Heart left ventricle (tissue), 16 donors: Measurements from ENCODE around the gene VGLL3. TPM values are rescaled to one million over a fixed set of nuclear protein-coding genes. Genes with fewer than 3 reads are reported as not detected.

Experiments used
- ATAC-seq, 4 donors: fragments of 200-7000 bp; cut with Tn5 transposase; one replicate each; pipeline ENCODE4 v1.9.1; 2020 to 2022; ENCODE audit warnings: moderate library complexity in 4 of 4, mild to moderate bottlenecking in 3 of 4, moderate number of reproducible peaks in 1 of 4
- DNase-seq, 5 donors: peaks; one replicate each; pipeline ENCODE4 v3.0.0-alpha.2; 2020
- H3K27ac ChIP-seq, 12 donors: fragments of 200-600 bp; sonication (generic) in 4 of 12; one replicate each; pipeline versions ENCODE4 v1.5.0 to v1.8.0; 2016 to 2022; ENCODE audit warnings: mild to moderate bottlenecking in 2 of 12
- H3K27me3 ChIP-seq, 9 donors: fragments of 200-600 bp; sonication (generic) in 2 of 9; one replicate each; pipeline versions ENCODE4 v1.5.1 to v1.8.0; 2016 to 2022; ENCODE audit warnings: mild to moderate bottlenecking in 3 of 9
- H3K36me3 ChIP-seq, 9 donors: fragments of 200-600 bp; sonication (generic) in 2 of 9; one replicate each; pipeline versions ENCODE4 v1.5.0 to v1.8.0; 2018 to 2022; ENCODE audit warnings: mild to moderate bottlenecking in 2 of 9
- H3K4me1 ChIP-seq, 12 donors: fragments of 200-600 bp; sonication (generic) in 4 of 12; one replicate each; pipeline versions ENCODE4 v1.5.0 to v1.8.0; 2016 to 2022; ENCODE audit warnings: mild to moderate bottlenecking in 3 of 12
- H3K4me3 ChIP-seq, 12 donors: fragments of 200-600 bp; sonication (generic) in 4 of 12; one replicate each; pipeline versions ENCODE4 v1.5.0 to v1.8.0; 2017 to 2022; ENCODE audit warnings: mild to moderate bottlenecking in 9 of 12, moderate library complexity in 4 of 12
- H3K9me3 ChIP-seq, 12 donors: fragments of 200-600 bp; sonication (generic) in 4 of 12; one replicate each; pipeline versions ENCODE4 v1.5.0 to v1.8.0; 2016 to 2022; ENCODE audit warnings: mild to moderate bottlenecking in 1 of 12
- POLR2A ChIP-seq, 2 donors: fragments of 450-650 bp; IDR thresholded peaks; one replicate each; pipeline ENCODE4 v1.6.1; 2017; ENCODE audit warnings: antibody characterized with exemption in 2 of 2, mild to moderate bottlenecking in 2 of 2, moderate library complexity in 2 of 2
- WGBS, 4 donors: extraction: QIAGEN DNeasy Blood & Tissue Kit in 2 of 4; methylation state at CpG; one replicate each; pipeline versions ENCODE4 v1.1.5 to v1.1.7; 2013 to 2018; 5-methylcytosine and 5-hydroxymethylcytosine counted together
- intact Hi-C, 10 donors: fragments of 100-400 bp; cut with DNase I; formaldehyde crosslinking; loops; one replicate each; pipeline versions ENCODE4 v1.11.1 to v1.14.2; 2022
- polyA plus RNA-seq, 2 donors: library from polyadenylated mRNA; stranded (reverse); fragments of 200-250 nt; gene quantifications; one replicate each; pipeline ENCODE4 v1.2.3, GENCODE V29; 2013
- total RNA-seq, 9 donors: library from RNA; depleted of rRNA in 2 of 9; stranded (reverse); fragments of >200 nt in 2 of 9; fragmentation: NEBNext Ultra II Directional in 3 of 9; extraction: Animal tissue kit (Norgen Biotek cat#: 25700) in 3 of 9; gene quantifications; one replicate each; pipeline versions ENCODE4 v1.1.0 to v1.2.4, GENCODE V29; 2016 to 2023
- TF ChIP-seq, protein P1 (sequence below), 12 donors: fragments of 200-600 bp; sonication (generic) in 4 of 12; IDR thresholded peaks; one replicate each; pipeline versions ENCODE4 v1.5.0 to v1.8.0; 2018 to 2022; ENCODE audit warnings: antibody characterized with exemption in 12 of 12, mild to moderate bottlenecking in 5 of 12
- donor health status: ischemic (EF 13 %, LVEDD 7.1; RV severe dilation, severe dysfunction).
- donor health status: healthy with polysubstance abuse.
- donor health status: DM: no; HTN: yes; CAD: no.
- donor health status: DM: no; HTN: no; CAD: no.
- donor health status: ischemic (EF 25% LVEDD 6.9; RV normal size, moderate dysfunction).
- donor health status: ischemic (EF 25% LVEDD 5.7; RV mildly dilated, moderate dysfunction).
- donor health status: healthy.
- donor health status: DM: yes; HTN: yes; CAD: no.
- donor health status: ischemic (EF 35%, LVEDD 5.7; RV mildly dilated, moderate dysfunction).
- donor health status: nonischemic (EF 11% LVEDD 7.7; RV severe dilation, severe dysfunction).
- donor health status: DM: yes; HTN: yes; CAD: no.
- donor health status: PGD.
- donor health status: ischemic (EF 29% LVEDD 5.4; RV normal size, mild dysfunction).
- donor health status: nonischemic (EF 23%, LVEDD 6.1; RV moderate dilation, normal function).

VGLL3 gene
- total and polyA plus RNA-seq, 11 donors, result 0.65 to 25.4 (median 6.3) TPM

DNA sequence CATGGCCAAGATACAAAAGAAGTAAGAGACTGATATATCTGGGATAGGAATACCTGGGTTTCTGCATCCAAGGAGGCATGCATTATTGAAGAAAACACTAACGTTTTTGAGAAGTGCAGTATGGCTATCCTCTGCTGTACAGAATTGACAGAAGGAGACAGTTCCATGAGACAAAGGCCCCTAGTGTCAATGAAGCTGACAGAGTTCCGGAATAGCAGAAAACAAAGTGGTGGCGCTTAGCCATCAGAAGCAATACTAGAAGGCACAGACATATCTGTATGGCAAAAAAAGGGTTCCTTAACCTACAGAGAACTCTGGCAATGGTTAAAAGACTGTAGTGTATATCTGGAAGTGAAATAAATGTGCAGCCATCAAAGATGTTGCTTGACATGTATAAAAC, 77.8 kb downstream of the VGLL3 start:
- no peaks in the 10 kb centered on the region for H3K36me3 ChIP-seq
- ATAC-seq, result no peak
- 73 to 80% (median 76%) methylated on average over 3 of the region's 3 CpGs for WGBS, 4 donors

DNA sequence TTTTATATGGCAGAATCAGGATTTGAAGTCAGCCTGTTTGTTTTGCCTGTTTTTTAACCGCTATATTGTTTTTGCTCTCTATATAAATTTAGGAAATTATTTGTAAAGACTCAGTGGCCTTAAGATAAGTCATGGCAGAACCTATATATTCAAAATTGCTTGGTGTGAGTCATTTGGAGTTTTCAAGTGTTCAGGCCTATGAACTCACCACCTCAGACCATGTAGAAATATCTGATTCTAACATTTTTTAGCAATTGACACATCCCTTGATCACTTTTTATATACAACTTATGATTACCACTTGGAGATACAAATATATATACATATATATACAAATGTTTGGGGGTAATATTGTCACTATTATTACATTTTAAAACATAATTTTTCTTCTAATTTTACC, 95.7 kb downstream of the VGLL3 start:
- H3K4me3 ChIP-seq, result no peak overlapping the region
- H3K36me3 ChIP-seq, result no peaks in the 10 kb centered on the region
- TF ChIP-seq, protein P1, sequence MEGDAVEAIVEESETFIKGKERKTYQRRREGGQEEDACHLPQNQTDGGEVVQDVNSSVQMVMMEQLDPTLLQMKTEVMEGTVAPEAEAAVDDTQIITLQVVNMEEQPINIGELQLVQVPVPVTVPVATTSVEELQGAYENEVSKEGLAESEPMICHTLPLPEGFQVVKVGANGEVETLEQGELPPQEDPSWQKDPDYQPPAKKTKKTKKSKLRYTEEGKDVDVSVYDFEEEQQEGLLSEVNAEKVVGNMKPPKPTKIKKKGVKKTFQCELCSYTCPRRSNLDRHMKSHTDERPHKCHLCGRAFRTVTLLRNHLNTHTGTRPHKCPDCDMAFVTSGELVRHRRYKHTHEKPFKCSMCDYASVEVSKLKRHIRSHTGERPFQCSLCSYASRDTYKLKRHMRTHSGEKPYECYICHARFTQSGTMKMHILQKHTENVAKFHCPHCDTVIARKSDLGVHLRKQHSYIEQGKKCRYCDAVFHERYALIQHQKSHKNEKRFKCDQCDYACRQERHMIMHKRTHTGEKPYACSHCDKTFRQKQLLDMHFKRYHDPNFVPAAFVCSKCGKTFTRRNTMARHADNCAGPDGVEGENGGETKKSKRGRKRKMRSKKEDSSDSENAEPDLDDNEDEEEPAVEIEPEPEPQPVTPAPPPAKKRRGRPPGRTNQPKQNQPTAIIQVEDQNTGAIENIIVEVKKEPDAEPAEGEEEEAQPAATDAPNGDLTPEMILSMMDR (IDR thresholded peaks at IDR 0.05), result no peak
- no peak for TF ChIP-seq POLR2A (IDR thresholded peaks at IDR 0.05)
- no peaks in the 10 kb centered on the region for H3K9me3 ChIP-seq
- H3K4me1 ChIP-seq, result no peaks in the 10 kb centered on the region
- 51 to 95% (median 85%) methylated on average over 1 of the region's 1 CpG for WGBS, 4 donors
- ATAC-seq (no peak), DNase-seq (no peak)
- no peak overlapping the region for H3K27ac ChIP-seq
- no peaks in the 10 kb centered on the region for H3K27me3 ChIP-seq
- intact Hi-C loops, result no loop called here

More for the DNA sequence above, 77.8 kb downstream of the VGLL3 start:
- no peak for DNase-seq
- H3K27me3 ChIP-seq, result no peaks in the 10 kb centered on the region
- intact Hi-C loops, result no loop called here
- H3K4me3 ChIP-seq, result no peak overlapping the region
- no peak overlapping the region for H3K27ac ChIP-seq
- no peaks in the 10 kb centered on the region for H3K4me1 ChIP-seq
- no peaks in the 10 kb centered on the region for H3K9me3 ChIP-seq
- no peak for TF ChIP-seq POLR2A (IDR thresholded peaks at IDR 0.05)
- TF ChIP-seq, protein P1 (IDR thresholded peaks at IDR 0.05), result no peak

DNA sequence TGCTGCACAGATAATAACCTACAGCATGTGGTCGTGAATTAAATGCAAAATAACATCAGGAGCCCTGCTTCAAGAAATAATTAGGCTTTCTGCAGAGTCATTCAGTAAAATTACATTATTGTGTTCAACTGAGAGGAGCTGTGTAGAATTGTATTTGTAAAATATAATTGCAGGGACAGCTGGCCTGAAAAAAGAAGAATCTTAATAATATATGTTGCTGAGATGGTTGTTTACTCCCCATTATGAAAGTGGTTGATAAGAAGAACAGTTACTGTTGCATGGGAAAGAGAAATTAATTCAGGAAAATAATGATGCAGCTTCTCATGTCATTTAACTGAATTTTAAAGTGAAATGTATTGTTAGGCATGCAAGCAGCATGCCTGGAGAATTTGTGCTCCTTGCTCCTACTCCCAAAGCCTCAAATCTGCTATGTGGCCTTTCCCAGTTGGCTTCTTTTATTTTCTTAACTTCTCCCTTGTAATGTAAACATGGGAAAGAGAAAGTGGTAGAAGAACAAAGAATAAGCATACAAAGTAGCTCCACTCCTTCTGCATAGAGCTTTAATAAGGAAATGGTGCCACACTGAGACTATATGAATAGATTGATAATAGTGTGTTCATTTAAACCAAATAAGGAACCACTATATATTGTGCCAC, 100.1 kb downstream of the VGLL3 start:
- ATAC-seq, result no peak
- Histone ChIP-seq H3K36me3 (no peaks in the 10 kb centered on the region), H3K27ac (no peak overlapping the region), H3K27me3 (no peaks in the 10 kb centered on the region), H3K4me3 (no peak overlapping the region), H3K4me1 (no peaks in the 10 kb centered on the region), H3K9me3 (peaks cover 0 to 5% (median 0%) of the 10 kb centered on the region in 12 donors)
- intact Hi-C loops, result no loop called here
- TF ChIP-seq, protein P1 (IDR thresholded peaks at IDR 0.05), result no peak
- TF ChIP-seq POLR2A (IDR thresholded peaks at IDR 0.05), result no peak
- 42 to 52% (median 48%) methylated on average over 1 of the region's 1 CpG for WGBS, 4 donors
- no peak for DNase-seq

Other genes with a start within 250 kb of the VGLL3 start
- 10 to 100 TPM; 25.3 to 42.3 (median 32.0) TPM for gene CHMP2B, start 236.2 kb upstream of the VGLL3 start, total RNA-seq
- 10 to 100 TPM; 13.6 to 28.3 TPM for gene CHMP2B, start 236.2 kb upstream of the VGLL3 start, polyA plus RNA-seq